Measurements from ENCODE around the gene UBE2D1.
"Not testable (repeated sequence)": the region's sequence is repeated elsewhere in the genome, so short reads cannot be mapped to it uniquely, and the experiment has no call there.

Gene UBE2D1

GRCh38 chr10:58384999-58385783 lies 50.4 kb downstream of the UBE2D1 start, which contains the start of gene TFAM:
TFAM (plus strand) TSS chr10:58385410; CDS start chr10:58385548, 138 bp downstream.
- DNase-seq: peak; percentile 97 to 98

DNA sequence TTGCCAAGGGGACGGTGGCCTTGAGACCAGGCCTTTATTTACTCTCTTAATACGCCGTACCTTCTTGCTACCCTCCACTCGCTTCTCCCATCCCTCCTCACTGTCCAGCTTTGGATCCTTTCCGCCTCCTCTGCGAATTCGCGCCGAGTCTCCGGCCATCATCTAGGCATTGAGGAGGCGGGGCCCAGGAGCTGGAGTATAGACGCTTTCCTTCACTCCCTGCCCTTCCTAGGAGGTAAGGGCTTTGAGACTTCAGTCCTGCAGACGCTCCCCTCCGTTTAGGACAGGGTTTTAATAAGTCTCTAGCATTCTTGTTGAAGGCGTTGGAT lies 50.9 kb downstream of the UBE2D1 start:
- DNase-seq: peak in 1 of 2 donors; percentile 23

GRCh38 chr10:58389024-58389423 lies 54.2 kb downstream of the UBE2D1 start:
- DNase-seq: no peak

DNA sequence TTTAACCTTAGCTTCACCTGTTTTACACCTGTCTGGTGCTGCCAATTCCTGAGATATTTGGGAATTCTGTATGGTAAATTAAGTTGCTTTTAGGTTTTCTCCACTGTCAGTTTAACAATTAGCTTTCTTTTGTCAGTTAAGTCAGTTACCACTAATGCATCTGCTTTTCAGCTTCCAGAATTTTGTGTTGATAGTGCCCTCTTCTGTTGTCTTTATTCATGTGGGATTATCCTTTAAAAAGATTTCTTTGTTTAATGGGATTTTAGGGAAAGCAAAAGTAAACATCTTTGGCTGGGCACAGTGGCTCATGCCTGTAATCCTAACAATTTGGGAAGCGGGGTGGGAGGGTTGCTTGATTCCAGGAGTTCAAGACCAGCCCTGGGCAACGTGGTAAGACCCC lies 58.5 kb downstream of the UBE2D1 start:
- no peak for DNase-seq

DNA sequence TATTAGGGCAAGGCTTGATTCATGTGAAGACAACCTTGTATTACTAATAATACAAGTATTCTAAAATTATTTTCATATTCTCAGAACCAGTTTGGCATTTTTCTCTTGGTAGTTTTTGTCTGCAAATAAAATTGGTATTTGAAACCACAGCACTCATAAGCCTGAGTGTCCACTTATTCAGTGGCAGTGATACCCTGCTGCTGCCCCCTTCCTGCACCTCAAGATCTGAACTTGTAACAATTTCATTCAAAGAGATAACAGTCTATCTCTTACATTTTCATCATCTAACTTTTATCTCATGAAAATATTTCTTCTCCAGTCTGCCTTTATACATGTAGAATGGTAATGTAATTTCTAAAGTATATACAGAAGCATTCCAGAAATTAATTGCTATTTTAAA lies 59.7 kb downstream of the UBE2D1 start:
- no peak for DNase-seq

DNA sequence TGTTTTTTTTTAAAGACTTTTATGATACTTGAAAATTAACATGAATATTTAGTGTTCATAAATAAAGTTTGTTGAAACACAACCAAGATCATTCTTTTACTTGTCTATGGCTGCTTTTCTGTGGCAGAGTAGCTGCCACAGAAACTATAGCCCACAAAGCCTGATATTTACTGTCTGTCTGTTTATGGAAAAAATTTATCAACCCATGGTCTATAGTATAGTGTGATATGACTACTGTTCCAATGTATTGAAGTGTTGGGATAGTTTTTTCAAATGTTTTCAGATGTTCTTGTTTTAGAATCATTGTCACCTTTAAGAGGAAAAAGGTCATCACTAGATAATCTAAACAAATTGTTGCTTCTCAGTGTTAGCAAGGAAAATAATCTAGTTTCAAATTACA lies 61.3 kb downstream of the UBE2D1 start:
- no peak for DNase-seq

GRCh38 chr10:58397830-58398229 lies 63.0 kb downstream of the UBE2D1 start:
- DNase-seq: no peak

- DNase-seq: no peak
These were observed 64.6 kb downstream of the UBE2D1 start for GRCh38 chr10:58399410-58399809.

DNA sequence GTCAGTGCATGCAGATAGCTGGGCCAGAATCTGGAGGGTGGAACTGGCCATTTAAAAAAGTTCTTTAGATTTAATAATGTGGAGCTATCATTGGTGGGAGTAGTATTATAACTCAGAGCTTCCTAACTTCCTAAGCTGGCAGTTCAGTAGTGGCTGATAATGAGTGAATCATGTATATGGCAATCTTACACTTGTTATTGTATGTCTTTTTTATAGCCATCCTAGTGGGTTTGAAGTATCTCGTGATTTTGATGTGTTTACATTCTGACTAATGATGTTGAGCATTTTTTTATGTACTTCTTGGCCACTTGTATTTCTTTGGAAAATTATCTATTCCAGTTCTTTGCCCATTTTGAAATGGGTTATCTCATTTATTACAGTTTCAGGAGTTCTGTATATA lies 65.8 kb downstream of the UBE2D1 start:
- no peak for DNase-seq

- no peak for DNase-seq
These were observed 69.2 kb downstream of the UBE2D1 start for GRCh38 chr10:58404001-58404400.

- no peak for DNase-seq
These were observed 75.3 kb downstream of the UBE2D1 start for GRCh38 chr10:58409956-58410610.

DNA sequence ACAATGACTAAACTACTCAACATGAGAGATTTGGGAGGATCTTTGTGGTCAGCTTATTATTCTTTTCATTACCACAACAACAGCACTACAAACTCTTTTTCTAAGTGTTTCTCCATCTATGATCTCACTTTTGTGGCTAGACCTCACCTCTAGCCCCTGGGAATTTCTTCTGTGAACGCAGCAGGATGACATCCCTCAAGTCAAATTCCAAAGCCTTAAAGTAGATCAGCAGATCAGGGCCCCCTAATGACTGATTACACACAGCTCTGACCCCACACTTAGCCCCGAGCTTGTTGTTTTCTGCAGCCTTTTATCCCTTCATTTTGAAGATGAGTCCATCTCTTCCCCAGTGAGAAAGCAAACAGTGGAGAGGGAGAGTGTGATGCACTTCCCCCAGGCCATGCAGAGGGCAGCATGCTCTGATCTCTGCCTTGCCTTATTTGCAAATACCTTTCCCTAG lies 77.7 kb downstream of the UBE2D1 start:
- no peak for DNase-seq

- no peak for DNase-seq
These were observed 79.7 kb downstream of the UBE2D1 start for GRCh38 chr10:58414270-58415041.

DNA sequence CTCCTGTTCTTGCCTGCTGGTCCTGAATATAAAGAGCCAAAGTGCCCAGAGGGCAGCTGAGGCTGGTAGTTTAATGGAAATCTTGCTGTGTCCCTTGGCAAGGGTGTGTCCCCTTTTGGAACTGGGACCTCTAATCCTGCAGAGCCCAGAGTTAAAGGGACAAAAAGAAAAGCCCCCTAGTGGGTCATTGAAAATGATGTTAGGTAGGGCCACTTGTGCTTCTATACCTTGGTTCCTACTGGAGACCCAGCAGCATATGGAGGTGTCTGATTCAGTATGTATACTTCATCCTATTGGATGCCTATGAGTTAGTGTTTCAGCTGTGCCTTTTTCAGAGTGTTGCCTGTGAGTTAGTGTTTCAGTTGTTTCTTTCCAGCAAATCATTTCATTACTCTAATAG lies 81.0 kb downstream of the UBE2D1 start:
- DNase-seq: no peak

GRCh38 chr10:58417902-58418301 lies 83.1 kb downstream of the UBE2D1 start:
- not testable (repeated sequence) for DNase-seq

Measured in stimulated activated CD4-positive, alpha-beta T cell treated with anti-CD3 and anti-CD28 coated beads, Interleukin-2, amount 100 ng/mL, for 48 hours (primary cell).